ENCODE results near the gene FAM168A.

- no peak for TF ChIP-seq EZH2 (IDR thresholded peaks at IDR 0.05)
- TF ChIP-seq, protein P1, sequence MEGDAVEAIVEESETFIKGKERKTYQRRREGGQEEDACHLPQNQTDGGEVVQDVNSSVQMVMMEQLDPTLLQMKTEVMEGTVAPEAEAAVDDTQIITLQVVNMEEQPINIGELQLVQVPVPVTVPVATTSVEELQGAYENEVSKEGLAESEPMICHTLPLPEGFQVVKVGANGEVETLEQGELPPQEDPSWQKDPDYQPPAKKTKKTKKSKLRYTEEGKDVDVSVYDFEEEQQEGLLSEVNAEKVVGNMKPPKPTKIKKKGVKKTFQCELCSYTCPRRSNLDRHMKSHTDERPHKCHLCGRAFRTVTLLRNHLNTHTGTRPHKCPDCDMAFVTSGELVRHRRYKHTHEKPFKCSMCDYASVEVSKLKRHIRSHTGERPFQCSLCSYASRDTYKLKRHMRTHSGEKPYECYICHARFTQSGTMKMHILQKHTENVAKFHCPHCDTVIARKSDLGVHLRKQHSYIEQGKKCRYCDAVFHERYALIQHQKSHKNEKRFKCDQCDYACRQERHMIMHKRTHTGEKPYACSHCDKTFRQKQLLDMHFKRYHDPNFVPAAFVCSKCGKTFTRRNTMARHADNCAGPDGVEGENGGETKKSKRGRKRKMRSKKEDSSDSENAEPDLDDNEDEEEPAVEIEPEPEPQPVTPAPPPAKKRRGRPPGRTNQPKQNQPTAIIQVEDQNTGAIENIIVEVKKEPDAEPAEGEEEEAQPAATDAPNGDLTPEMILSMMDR (IDR thresholded peaks at IDR 0.05) = no peak
These were observed 466 bp downstream of the FAM168A start for GRCh38 chr11:73597336-73597955.
